Measurements from ENCODE around the gene TMEM250.

DNA sequence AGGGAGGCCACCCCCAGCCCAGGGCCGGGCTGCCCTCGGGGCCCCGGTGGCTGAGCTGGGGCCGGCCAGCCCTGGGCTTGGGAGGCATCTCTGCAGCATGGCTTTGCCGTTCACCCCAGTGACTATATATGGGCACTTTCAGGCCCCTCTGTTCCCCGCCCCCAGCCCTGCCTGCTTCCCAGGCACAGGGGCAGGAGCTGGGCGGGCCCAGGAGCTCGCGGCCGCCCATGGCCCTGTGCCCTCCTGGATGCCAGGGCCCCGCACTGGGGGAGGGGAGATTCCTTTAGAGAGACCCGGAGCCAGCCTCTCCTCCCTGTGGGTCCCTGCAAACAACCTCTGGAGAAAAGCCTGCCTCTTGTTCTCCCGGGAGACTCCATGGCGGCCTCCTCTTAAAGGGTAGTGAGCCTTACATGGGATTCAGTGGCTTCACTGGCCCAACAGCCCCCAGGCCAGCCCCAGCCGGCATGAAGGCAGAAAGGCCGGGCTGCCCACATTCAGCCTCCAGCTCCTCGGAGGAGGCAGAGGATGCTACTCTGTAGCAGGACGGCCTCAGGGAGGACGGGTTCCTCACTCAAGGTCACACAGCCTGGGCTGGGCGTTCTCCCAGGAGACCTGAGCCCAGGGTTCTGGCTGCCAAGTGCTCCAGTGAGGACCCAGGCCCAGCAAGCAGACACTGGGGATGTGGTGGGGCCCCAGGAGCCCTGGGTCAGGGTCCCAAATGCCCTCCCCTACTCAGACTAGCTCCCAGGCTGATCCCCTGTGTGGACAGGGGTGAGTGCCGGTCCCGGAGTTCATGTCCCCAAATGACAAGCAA, 27.7 kb downstream of the TMEM250 start:
- TF ChIP-seq SUZ12 (IDR thresholded peaks at IDR 0.05; ENCODE audit: extremely low read depth, insufficient read depth, insufficient read length) (no peak), YY1 (IDR thresholded peaks at IDR 0.05; ENCODE audit: insufficient read depth, insufficient read length) (no peak)

All from NT2/D1 (cell line).